ENCODE data around the gene NIT2. TPM values are rescaled to one million over a fixed set of nuclear protein-coding genes. Genes with fewer than 3 reads are reported as not detected.

The NIT2 gene
- total RNA-seq, 1 donor from 2014 or later: 54.3 TPM

DNA sequence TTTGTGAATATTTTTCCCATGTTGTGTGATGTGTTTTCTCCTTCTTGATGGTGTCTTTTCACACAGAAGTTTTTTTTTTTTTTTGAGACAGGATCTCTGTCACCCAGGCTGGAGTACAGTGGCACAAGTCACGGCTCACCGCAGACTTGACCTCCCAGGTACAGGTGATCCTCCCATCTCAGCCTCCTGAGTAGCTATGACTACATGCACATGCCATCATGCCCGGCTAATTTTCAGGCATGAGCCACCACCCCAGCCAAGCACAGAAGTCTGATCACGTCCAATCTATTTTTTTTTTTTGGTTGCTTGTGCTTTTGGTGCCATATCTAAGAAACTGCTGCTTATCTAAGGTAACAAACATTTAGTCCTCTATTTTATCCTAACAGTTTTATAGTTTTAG lies 41.7 kb downstream of the NIT2 start:
- H3K4me1 Mint-ChIP-seq (ENCODE audit: low read depth): no peaks in the 10 kb centered on the region
- no peak for DNase-seq (ENCODE audit: low spot score, unreplicated experiment)
- H3K27me3 Mint-ChIP-seq: no peaks in the 10 kb centered on the region
- peaks cover 13% of the 10 kb centered on the region for H3K36me3 Mint-ChIP-seq (ENCODE audit: insufficient read depth)
- H3K4me3 Mint-ChIP-seq (ENCODE audit: low read depth): no peak overlapping the region
- peak overlapping the region; percentile 34 for H3K27ac Mint-ChIP-seq
- TF ChIP-seq, protein P1, sequence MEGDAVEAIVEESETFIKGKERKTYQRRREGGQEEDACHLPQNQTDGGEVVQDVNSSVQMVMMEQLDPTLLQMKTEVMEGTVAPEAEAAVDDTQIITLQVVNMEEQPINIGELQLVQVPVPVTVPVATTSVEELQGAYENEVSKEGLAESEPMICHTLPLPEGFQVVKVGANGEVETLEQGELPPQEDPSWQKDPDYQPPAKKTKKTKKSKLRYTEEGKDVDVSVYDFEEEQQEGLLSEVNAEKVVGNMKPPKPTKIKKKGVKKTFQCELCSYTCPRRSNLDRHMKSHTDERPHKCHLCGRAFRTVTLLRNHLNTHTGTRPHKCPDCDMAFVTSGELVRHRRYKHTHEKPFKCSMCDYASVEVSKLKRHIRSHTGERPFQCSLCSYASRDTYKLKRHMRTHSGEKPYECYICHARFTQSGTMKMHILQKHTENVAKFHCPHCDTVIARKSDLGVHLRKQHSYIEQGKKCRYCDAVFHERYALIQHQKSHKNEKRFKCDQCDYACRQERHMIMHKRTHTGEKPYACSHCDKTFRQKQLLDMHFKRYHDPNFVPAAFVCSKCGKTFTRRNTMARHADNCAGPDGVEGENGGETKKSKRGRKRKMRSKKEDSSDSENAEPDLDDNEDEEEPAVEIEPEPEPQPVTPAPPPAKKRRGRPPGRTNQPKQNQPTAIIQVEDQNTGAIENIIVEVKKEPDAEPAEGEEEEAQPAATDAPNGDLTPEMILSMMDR (IDR thresholded peaks at IDR 0.05; ENCODE audit: unreplicated experiment): no peak
- no peaks in the 10 kb centered on the region for H3K9me3 Mint-ChIP-seq (ENCODE audit: low read depth)

DNA sequence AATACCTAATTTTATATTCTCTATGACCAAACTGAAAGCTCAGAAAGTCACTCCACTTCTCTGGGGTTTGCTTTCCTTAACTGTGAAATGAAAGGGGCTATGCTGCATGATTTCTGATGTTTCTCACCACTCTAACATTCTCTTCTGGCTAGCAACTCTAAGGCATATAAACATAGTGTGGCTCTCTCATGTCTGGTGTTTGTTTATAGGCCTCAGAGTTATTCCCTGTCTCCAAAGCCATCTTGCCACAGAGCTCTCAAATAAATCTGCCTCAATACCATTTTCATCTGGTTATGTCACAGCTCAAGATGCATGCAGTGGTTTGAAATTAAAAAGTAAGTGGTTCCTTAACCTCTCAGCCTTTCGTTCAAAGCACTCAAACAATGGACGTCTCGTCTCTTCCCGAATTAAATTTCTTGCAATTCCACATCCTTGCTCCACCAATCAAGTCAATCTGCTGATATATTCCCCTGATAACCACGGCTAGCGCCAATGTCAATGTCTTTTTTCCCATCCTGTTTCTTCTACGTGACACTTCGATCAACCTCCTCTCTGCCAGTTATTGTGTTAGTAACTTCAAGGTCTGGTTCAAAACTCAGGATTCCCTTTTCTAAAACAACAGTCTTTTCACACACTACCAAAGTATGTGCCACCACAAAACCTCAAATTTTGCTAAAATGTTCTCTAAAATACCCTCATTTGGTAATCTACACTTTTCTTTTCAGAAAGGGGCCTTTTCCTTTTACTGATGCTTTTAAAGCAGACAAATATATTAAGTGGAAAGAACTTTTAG lies 50.4 kb downstream of the NIT2 start:
- Mint-ChIP-seq H3K9me3 (ENCODE audit: low read depth) (peaks cover 11% of the 10 kb centered on the region), H3K27me3 (no peaks in the 10 kb centered on the region), H3K4me1 (ENCODE audit: low read depth) (peaks cover 19% of the 10 kb centered on the region), H3K4me3 (ENCODE audit: low read depth) (no peak overlapping the region), H3K36me3 (ENCODE audit: insufficient read depth) (peaks cover 24% of the 10 kb centered on the region), H3K27ac (no peak overlapping the region)
- TF ChIP-seq, protein P1 (IDR thresholded peaks at IDR 0.05; ENCODE audit: unreplicated experiment): no peak
- no peak for DNase-seq (ENCODE audit: low spot score, unreplicated experiment)

DNA sequence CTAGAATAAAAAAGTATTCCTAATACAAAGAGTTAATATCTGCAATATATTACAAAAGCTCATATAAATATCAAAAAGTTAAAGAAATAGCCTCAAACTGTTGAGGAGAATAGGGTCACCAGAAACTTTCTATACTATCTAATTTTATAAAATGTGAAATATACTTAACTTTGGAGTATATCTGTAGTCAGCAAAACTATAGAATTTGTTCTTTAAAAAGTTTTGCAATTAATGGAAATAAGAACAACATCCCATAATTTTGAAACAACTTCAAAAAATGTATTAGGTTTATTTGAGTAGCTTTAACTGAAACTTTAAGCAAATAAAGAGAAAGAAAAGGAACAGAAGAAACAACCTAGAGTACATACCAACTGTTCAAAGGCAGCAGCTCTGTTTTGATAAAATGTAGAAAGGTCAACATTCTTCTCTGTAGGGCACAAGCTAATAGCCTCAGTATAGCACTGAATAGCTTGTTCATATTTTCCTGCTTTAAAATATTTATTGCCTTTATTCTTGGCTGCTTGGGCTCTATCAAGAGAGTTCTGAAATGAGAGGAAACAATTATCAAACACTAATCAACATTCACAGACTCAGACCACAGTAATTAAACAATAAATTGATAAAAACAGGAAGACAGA lies 52.0 kb downstream of the NIT2 start:
- Mint-ChIP-seq H3K4me3 (ENCODE audit: low read depth) (no peak overlapping the region), H3K27ac (peak overlapping the region; percentile 88), H3K9me3 (ENCODE audit: low read depth) (peaks cover 11% of the 10 kb centered on the region), H3K27me3 (no peaks in the 10 kb centered on the region), H3K4me1 (ENCODE audit: low read depth) (peaks cover 19% of the 10 kb centered on the region), H3K36me3 (ENCODE audit: insufficient read depth) (peaks cover 19% of the 10 kb centered on the region)
- DNase-seq (ENCODE audit: low spot score, unreplicated experiment): no peak
- TF ChIP-seq, protein P1 (IDR thresholded peaks at IDR 0.05; ENCODE audit: unreplicated experiment): no peak

DNA sequence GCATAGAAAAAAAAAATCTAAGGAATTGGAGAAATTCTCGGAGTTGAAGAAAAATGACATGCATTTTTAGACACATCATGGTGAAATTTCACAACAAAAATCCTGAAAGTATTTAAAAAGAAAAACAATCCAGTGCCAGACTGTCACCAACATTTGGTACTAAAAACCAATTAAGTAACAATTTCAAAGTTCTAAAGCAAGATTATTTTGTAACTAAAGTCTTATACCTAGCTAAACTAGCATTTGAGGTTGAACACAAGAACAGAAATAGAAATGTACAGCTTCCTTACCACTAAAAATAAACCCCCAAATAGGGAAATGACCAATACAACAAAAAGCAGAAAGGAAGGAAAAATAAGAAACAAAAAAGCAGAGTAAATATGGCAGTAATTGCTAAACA lies 54.5 kb downstream of the NIT2 start:
- Mint-ChIP-seq H3K4me1 (ENCODE audit: low read depth) (peaks cover 19% of the 10 kb centered on the region), H3K4me3 (ENCODE audit: low read depth) (no peak overlapping the region), H3K9me3 (ENCODE audit: low read depth) (peaks cover 11% of the 10 kb centered on the region), H3K27me3 (no peaks in the 10 kb centered on the region), H3K27ac (no peak overlapping the region), H3K36me3 (ENCODE audit: insufficient read depth) (peaks cover 18% of the 10 kb centered on the region)
- no peak for DNase-seq (ENCODE audit: low spot score, unreplicated experiment)
- TF ChIP-seq, protein P1 (IDR thresholded peaks at IDR 0.05; ENCODE audit: unreplicated experiment): no peak

DNA sequence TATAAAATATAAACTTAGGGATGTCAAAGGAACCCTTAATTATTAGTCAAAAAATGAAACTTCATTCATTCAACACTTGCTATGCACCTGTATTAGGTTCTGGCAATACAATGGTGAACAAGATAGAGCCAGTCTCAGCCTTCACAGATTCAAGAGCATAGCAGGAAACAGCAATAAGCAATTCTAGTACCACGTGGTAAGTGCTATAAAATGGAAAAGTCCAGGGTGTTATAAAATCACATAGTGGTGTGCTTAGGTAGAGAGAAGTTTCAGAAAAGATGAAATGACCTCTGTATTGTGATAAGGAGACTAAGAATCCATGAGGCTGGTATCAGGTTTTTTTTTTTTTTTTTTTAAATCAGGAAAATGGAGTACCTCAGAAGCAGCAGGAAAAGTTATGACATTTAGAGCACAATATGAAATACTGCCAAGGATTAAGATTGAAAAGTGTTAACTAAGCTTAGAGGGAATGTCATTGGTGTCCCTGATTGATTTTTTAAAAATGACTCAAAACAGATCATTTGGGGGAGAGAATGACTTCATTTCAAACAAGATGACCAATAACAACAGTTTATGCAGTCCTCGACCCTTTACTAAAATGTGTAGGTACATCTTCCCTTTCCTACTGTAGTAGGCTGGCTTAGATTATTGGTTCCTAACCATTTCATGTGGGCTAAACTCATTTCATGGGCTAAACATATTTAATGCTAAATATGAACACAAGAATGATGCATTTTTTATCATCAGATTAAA lies 61.3 kb downstream of the NIT2 start:
- no peak overlapping the region for H3K4me3 Mint-ChIP-seq (ENCODE audit: low read depth)
- TF ChIP-seq, protein P1 (IDR thresholded peaks at IDR 0.05; ENCODE audit: unreplicated experiment): no peak
- H3K9me3 Mint-ChIP-seq (ENCODE audit: low read depth): no peaks in the 10 kb centered on the region
- H3K36me3 Mint-ChIP-seq (ENCODE audit: insufficient read depth): no peaks in the 10 kb centered on the region
- DNase-seq (ENCODE audit: low spot score, unreplicated experiment): no peak
- no peaks in the 10 kb centered on the region for H3K27me3 Mint-ChIP-seq
- no peak overlapping the region for H3K27ac Mint-ChIP-seq
- peaks cover 18% of the 10 kb centered on the region for H3K4me1 Mint-ChIP-seq (ENCODE audit: low read depth)
